SK-N-SH (cell line): Measurements from ENCODE around the gene RBM38. TPM values are rescaled to one million over a fixed set of nuclear protein-coding genes. Genes with fewer than 3 reads are reported as not detected.

Source experiments
- CTCF ChIA-PET: fragments of 300-600, 350-600 bp; formaldehyde crosslinking; extraction: SDS; loops from one replicate; lab custom pipeline; 2021; lab: Yijun Ruan, JAX
- POLR2A ChIA-PET: fragments of 350-600 bp; sonication (Branson Sonifier 250); formaldehyde crosslinking; extraction: SDS; loops from one replicate; lab custom pipeline; 2020; ENCODE audit warnings: antibody characterized with exemption, inconsistent platforms; lab: Yijun Ruan, JAX
- DNase-seq: peaks from one replicate; pipeline ENCODE4 v3.0.0; 2012
- H2AFZ ChIP-seq: fragments of 200-600 bp; sonication (generic); 2 replicates; pipeline ENCODE4 v1.8.1; 2016; ENCODE audit warnings: antibody characterized with exemption, mild to moderate bottlenecking, low read depth
- H3F3A ChIP-seq: fragments of 200-600 bp; sonication (generic); replicated peaks from 2 replicates; pipeline ENCODE3; 2016; ENCODE audit warnings: antibody characterized with exemption, mild to moderate bottlenecking; ENCODE audit not compliant: insufficient read depth
- H3K27ac ChIP-seq, 2 experiments: fragments of 200-500 bp in 1 of 2; fragments of 200-600 bp in 1 of 2; sonication (Bioruptor generic) in 1 of 2; sonication (generic), shearing (Covaris generic) in 1 of 2; 2 replicates each; pipeline versions ENCODE4 v1.5.1 to v1.6.1; 2014 to 2016; ENCODE audit warnings: low read depth in 2 of 2, inconsistent platforms in 1 of 2, low read length in 1 of 2, mild to moderate bottlenecking in 1 of 2, mixed read lengths in 1 of 2
- H3K27me3 ChIP-seq: fragments of 200-600 bp; sonication (generic), shearing (Covaris generic); 2 replicates; pipeline ENCODE4 v1.6.1; 2016; ENCODE audit warnings: mixed run types; ENCODE audit not compliant: insufficient read depth
- H3K36me3 ChIP-seq, 2 experiments: fragments of 200-500 bp in 1 of 2; fragments of 200-600 bp in 1 of 2; sonication (Bioruptor generic) in 1 of 2; sonication (generic) in 1 of 2; replicated peaks in 1 of 2; 2 replicates each; pipeline versions ENCODE3 to v1.5.1; 2014 to 2016; ENCODE audit warnings: low read length in 1 of 2, mild to moderate bottlenecking in 1 of 2; ENCODE audit not compliant: insufficient read depth in 2 of 2, control insufficient read depth in 1 of 2
- H3K4me1 ChIP-seq, 2 experiments: fragments of 200-500 bp in 1 of 2; fragments of 200-600 bp in 1 of 2; sonication (Bioruptor generic) in 1 of 2; sonication (generic), shearing (Covaris generic) in 1 of 2; 2 replicates each; pipeline versions ENCODE4 v1.5.1 to v1.6.1; 2014 to 2016; ENCODE audit warnings: low read depth in 1 of 2, low read length in 1 of 2, mixed run types in 1 of 2; ENCODE audit not compliant: insufficient read depth in 2 of 2, control insufficient read depth in 1 of 2
- H3K4me2 ChIP-seq: fragments of 200-600 bp; sonication (generic), shearing (Covaris generic); 2 replicates; pipeline ENCODE4 v1.6.1; 2017; ENCODE audit warnings: mixed run types
- H3K4me3 ChIP-seq, 2 experiments: fragments of 200-500 bp in 1 of 2; fragments of 200-600 bp in 1 of 2; sonication (Bioruptor generic) in 1 of 2; sonication (generic), shearing (Covaris generic) in 1 of 2; 2 replicates each; pipeline versions ENCODE4 v1.5.1 to v1.8.1; 2014 to 2016; ENCODE audit warnings: low read depth in 2 of 2, inconsistent platforms in 1 of 2, low read length in 1 of 2, mild to moderate bottlenecking in 1 of 2, mixed read lengths in 1 of 2, moderate library complexity in 1 of 2
- H3K79me2 ChIP-seq: fragments of 200-600 bp; sonication (generic); 2 replicates; pipeline ENCODE4 v1.8.1; 2017; ENCODE audit warnings: mild to moderate bottlenecking; ENCODE audit not compliant: insufficient read depth
- H3K9ac ChIP-seq: fragments of 200-600 bp; sonication (generic); 2 replicates; pipeline ENCODE4 v1.6.1; 2017; ENCODE audit warnings: mixed run types
- H3K9me2 ChIP-seq: fragments of 200-600 bp; sonication (generic); 2 replicates; pipeline ENCODE4 v1.6.1; 2017; ENCODE audit warnings: mixed run types
- H3K9me3 ChIP-seq: fragments of 200-600 bp; sonication (generic); 2 replicates; pipeline ENCODE4 v1.6.1; 2017; ENCODE audit warnings: mixed run types, mild to moderate bottlenecking, moderate library complexity
- H4K20me1 ChIP-seq: fragments of 200-600 bp; sonication (generic); 2 replicates; pipeline ENCODE4 v1.6.1; 2017; ENCODE audit warnings: mild to moderate bottlenecking, mixed run types; ENCODE audit not compliant: insufficient read depth
- EP300 ChIP-seq, 2 experiments: IDR thresholded peaks; 2 replicates each; pipeline versions ENCODE4 v1.4.0 to v1.6.1; 2012; ENCODE audit warnings: borderline replicate concordance in 1 of 2, low read depth in 1 of 2, low read length in 1 of 2
- FOSL2 ChIP-seq: IDR thresholded peaks from 2 replicates; pipeline ENCODE4 v1.4.0; 2012; ENCODE audit warnings: low read depth, mild to moderate bottlenecking, moderate library complexity, borderline replicate concordance
- FOXM1 ChIP-seq: IDR thresholded peaks from 2 replicates; pipeline ENCODE4 v1.4.0; 2012; ENCODE audit warnings: low read depth, mild to moderate bottlenecking
- GATA2 ChIP-seq: sonication (generic); formaldehyde crosslinking; IDR thresholded peaks from 2 replicates; pipeline ENCODE4 v1.5.0; 2020; ENCODE audit warnings: mild to moderate bottlenecking, missing genetic modification reagents
- MXI1 ChIP-seq: IDR thresholded peaks from 2 replicates; pipeline ENCODE4 v1.6.1; 2012; ENCODE audit warnings: mild to moderate bottlenecking, low read depth, low read length, improper control_type of control experiment
- NFIC ChIP-seq: IDR thresholded peaks from 2 replicates; pipeline ENCODE4 v1.4.0; 2012; ENCODE audit warnings: borderline replicate concordance
- NRF1 ChIP-seq: IDR thresholded peaks from 2 replicates; pipeline ENCODE4 v1.6.1; 2012; ENCODE audit warnings: low read depth, mild to moderate bottlenecking, low read length
- PBX3 ChIP-seq: IDR thresholded peaks from 2 replicates; pipeline ENCODE4; 2012
- POLR2AphosphoS5 ChIP-seq: IDR thresholded peaks from 2 replicates; pipeline ENCODE4 v1.6.1; 2012; ENCODE audit warnings: low read depth, low read length
- RAD21 ChIP-seq: IDR thresholded peaks from 2 replicates; pipeline ENCODE4 v1.6.1; 2012; ENCODE audit warnings: mild to moderate bottlenecking, low read length
- RXRA ChIP-seq: IDR thresholded peaks from 2 replicates; pipeline ENCODE4 v1.4.0; 2012; ENCODE audit warnings: low read depth, mild to moderate bottlenecking, borderline replicate concordance
- SIN3A ChIP-seq: IDR thresholded peaks from 2 replicates; pipeline ENCODE4 v1.6.1; 2012; ENCODE audit warnings: low read depth, mild to moderate bottlenecking, low read length, moderate library complexity, borderline replicate concordance
- TAF1 ChIP-seq: IDR thresholded peaks from 2 replicates; pipeline ENCODE4 v1.6.1; 2012; ENCODE audit warnings: low read depth, mild to moderate bottlenecking, low read length, moderate library complexity, borderline replicate concordance
- TEAD4 ChIP-seq: IDR thresholded peaks from 2 replicates; pipeline ENCODE4 v1.4.0; 2012; ENCODE audit warnings: mild to moderate bottlenecking, borderline replicate concordance; ENCODE audit not compliant: insufficient read depth
- YY1 ChIP-seq: IDR thresholded peaks from 2 replicates; pipeline ENCODE4 v1.4.0; 2012; ENCODE audit warnings: low read depth, mild to moderate bottlenecking
- WGBS: methylation state at CpG from one replicate; pipeline ENCODE4 v1.1.6; 2017; ENCODE audit warnings: low lambda C conversion rate; 5-methylcytosine and 5-hydroxymethylcytosine counted together
- polyA plus RNA-seq, 3 experiments: library from polyadenylated mRNA; depleted of rRNA; stranded (reverse); fragments of >200 nt; gene quantifications; 2 replicates each; pipeline ENCODE4 v1.2.3, GENCODE V29; 2012
- TF ChIP-seq, protein P1 (sequence below): IDR thresholded peaks from 2 replicates; pipeline ENCODE4 v1.4.0; 2012; ENCODE audit warnings: low read depth, borderline replicate concordance

The RBM38 gene
- polyA plus RNA-seq, 1 of the 3 experiments (the other 2 are of a cell fraction) = 11.5 TPM

DNA sequence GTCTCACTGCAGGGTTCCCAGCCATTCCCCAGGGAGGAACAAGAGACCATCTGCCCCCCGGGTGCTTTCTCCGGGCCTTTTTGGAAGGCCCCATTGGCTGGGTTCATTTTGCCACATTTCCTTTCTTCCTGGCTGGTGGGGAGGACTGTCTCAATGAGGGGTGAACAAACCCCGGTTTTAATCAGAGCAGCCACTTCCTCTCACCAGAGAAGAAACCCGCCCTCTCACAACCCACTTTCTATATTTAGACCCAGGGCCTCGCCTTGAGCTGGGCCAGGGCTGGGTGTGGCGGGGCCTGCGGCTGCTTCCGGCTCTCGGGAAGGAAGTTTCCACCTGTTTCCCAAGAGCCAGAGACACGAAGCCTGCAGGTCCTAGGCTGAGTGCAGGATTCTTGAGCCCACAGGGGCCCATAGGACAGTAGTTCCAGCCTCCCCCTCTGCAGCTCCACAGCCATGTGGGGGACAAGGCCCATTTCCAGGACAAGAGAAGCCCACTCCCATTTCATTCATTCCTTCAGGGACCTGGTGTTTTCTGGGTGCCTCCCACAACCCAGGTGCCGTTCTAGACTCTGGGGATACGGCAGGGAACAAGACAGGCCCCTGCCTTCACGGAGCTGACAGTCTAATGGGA lies 41.8 kb downstream of the RBM38 start (continued):
- TF ChIP-seq GATA2 (no peak), NRF1 (no peak), FOSL2 (no peak), YY1 (no peak)
- TF ChIP-seq, protein P1, sequence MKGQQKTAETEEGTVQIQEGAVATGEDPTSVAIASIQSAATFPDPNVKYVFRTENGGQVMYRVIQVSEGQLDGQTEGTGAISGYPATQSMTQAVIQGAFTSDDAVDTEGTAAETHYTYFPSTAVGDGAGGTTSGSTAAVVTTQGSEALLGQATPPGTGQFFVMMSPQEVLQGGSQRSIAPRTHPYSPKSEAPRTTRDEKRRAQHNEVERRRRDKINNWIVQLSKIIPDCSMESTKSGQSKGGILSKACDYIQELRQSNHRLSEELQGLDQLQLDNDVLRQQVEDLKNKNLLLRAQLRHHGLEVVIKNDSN = no peak
- TF ChIP-seq, all 33 proteins: peak for 0

GRCh38 chr20:57433657-57434389 lies 42.6 kb downstream of the RBM38 start:
- Histone ChIP-seq H3K79me2 (no peaks in the 10 kb centered on the region), H3K4me1 (no peaks in the 10 kb centered on the region; a peak in 1 of 4 replicates), H3K4me3 (no peak overlapping the region)
- CTCF ChIA-PET = interaction anchor here (0.7 to 1.6 kb wide), 2 partner anchors 14 to 51 kb away, joined by 3 read pairs; no protein-coding TSS in a partner anchor
- TF ChIP-seq PBX3 (no peak), TEAD4 (no peak), RXRA (no peak), RAD21 (no peak), MXI1 (no peak)
- TF ChIP-seq, protein P1 = no peak
- TF ChIP-seq, all 33 proteins: peak for 0
- H4K20me1 ChIP-seq = no peaks in the 10 kb centered on the region
- H3F3A ChIP-seq = no peaks in the 10 kb centered on the region
- no peak overlapping the region for H3K9ac ChIP-seq
- no peak for DNase-seq
- POLR2A ChIA-PET = no interaction called here
- H3K36me3 ChIP-seq = no peaks in the 10 kb centered on the region
- WGBS = 75% methylated on average over 13 of the region's 14 CpGs
- H3K4me2 ChIP-seq = no peak overlapping the region
- H3K9me3 ChIP-seq = no peaks in the 10 kb centered on the region
- H3K9me2 ChIP-seq = no peaks in the 10 kb centered on the region
- no peak overlapping the region for H2AFZ ChIP-seq
- no peaks in the 10 kb centered on the region for H3K27me3 ChIP-seq
- H3K27ac ChIP-seq = no peak overlapping the region

DNA sequence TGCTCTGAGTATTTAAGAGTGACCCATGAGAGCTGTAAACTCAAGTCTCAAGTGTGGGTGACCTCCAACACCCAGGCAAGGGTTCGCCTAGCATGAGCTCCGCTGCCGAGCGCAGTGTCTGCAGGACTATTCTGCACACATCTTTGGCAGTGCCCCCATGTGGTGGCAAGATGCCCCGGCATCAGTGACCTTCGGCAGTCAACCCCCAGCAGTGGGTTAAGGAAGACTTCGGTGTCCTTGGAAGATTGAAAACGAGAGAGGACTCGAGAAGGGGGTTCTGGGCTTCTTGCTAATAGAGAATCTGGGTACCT lies 43.1 kb downstream of the RBM38 start:
- Histone ChIP-seq H3K9me3 (no peaks in the 10 kb centered on the region), H2AFZ (no peak overlapping the region), H3K9me2 (no peaks in the 10 kb centered on the region), H3K9ac (no peak overlapping the region), H3K79me2 (no peaks in the 10 kb centered on the region), H3F3A (no peaks in the 10 kb centered on the region), H3K27me3 (no peaks in the 10 kb centered on the region), H4K20me1 (no peaks in the 10 kb centered on the region), H3K4me3 (no peak overlapping the region), H3K4me1 (peaks cover 0 to 1% of the 10 kb centered on the region in 2 experiments; a peak in 1 of 4 replicates), H3K36me3 (no peaks in the 10 kb centered on the region), H3K4me2 (no peak overlapping the region), H3K27ac (no peak overlapping the region)
- no peak for DNase-seq
- ChIA-PET CTCF (interaction anchor here (0.7 to 1.6 kb wide), 2 partner anchors 14 to 51 kb away, joined by 3 read pairs; no protein-coding TSS in a partner anchor), POLR2A (no interaction called here)
- 83% methylated on average over 9 of the region's 9 CpGs for WGBS
- TF ChIP-seq RAD21 (no peak), POLR2AphosphoS5 (no peak), TAF1 (no peak), PBX3 (no peak), MXI1 (no peak), NFIC (no peak), EP300 (IDR thresholded peaks at IDR 0.05; ENCODE audit: borderline replicate concordance in 1 of 2, low read depth in 1 of 2, low read length in 1 of 2) (no peak), YY1 (no peak), FOXM1 (no peak), SIN3A (no peak)
